NAMALWA (cell line): ENCODE measurements around the gene MICALL1.

ENCODE experiments used
- DNase-seq: peaks from one replicate; pipeline ENCODE4 v3.0.0-alpha.2; 2015; ENCODE audit warnings: low spot score

Gene MICALL1, protein sequence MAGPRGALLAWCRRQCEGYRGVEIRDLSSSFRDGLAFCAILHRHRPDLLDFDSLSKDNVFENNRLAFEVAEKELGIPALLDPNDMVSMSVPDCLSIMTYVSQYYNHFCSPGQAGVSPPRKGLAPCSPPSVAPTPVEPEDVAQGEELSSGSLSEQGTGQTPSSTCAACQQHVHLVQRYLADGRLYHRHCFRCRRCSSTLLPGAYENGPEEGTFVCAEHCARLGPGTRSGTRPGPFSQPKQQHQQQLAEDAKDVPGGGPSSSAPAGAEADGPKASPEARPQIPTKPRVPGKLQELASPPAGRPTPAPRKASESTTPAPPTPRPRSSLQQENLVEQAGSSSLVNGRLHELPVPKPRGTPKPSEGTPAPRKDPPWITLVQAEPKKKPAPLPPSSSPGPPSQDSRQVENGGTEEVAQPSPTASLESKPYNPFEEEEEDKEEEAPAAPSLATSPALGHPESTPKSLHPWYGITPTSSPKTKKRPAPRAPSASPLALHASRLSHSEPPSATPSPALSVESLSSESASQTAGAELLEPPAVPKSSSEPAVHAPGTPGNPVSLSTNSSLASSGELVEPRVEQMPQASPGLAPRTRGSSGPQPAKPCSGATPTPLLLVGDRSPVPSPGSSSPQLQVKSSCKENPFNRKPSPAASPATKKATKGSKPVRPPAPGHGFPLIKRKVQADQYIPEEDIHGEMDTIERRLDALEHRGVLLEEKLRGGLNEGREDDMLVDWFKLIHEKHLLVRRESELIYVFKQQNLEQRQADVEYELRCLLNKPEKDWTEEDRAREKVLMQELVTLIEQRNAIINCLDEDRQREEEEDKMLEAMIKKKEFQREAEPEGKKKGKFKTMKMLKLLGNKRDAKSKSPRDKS

GRCh38 chr22:37905534-37906363 is at the start of gene MICALL1:
MICALL1 (plus strand) TSS chr22:37906297; CDS start chr22:37906423, 126 bp downstream.
- DNase-seq: peak; percentile 67

- DNase-seq: no peak
Measured at GRCh38 chr22:37860796-37861421, 45.2 kb upstream of the MICALL1 start.

DNA sequence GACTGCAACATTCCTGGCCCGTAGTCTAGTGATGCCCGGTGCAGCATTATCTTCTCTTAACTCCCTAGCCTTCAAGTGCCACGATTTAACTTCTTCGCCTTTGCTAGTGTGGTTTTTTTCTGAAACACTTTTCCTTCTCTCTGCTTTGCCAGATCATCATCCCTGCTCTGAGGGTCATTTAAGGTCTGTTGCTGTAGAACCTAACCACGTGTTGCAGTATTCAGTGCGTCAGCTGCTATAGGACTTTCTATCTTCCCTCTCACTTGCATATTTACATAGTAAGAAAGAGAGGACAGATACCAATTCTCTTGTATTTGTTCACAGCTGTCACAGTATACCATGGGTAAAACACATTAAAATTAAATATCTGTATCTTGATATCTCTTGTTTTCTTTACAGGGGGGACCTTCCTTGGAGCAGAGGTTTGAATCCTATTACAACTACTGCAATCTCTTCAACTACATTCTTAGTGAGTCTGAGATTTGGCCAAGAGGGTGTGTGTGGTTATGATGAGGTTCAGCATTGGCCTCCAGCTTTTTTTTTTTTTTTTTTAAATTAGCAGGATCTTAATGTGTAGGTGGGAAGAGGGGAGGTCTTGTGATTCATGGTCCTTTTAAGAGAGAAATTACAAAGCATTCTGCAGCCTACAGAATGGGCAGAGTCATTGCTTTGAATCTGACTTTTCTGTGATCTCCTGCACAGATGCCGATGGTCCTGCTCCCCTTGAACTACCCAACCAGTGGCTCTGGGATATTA is 43.3 kb upstream of the MICALL1 start:
- DNase-seq: no peak

DNA sequence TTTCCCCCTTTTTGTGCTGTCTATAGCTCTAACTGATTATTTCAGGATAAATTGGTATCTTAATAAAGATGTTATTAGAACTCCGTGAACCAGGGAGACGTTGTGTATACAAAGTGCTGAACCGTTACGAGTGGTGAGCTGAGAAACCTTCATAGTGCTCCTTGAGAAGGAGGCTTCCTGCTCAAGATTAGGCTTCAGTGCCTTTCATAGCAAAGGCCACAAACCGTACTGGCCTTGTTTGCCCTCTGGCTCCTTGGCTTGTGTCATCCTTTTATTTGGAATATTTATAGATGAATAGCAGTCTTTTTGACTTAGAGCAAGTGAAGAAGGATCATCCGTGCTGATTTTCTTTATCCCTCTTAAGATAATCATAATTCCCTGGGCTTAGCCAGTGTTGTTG is 40.6 kb upstream of the MICALL1 start:
- no peak for DNase-seq

- no peak for DNase-seq
Measured at GRCh38 chr22:37870273-37870672, 35.8 kb upstream of the MICALL1 start.

GRCh38 chr22:37880668-37881440 is 25.2 kb upstream of the MICALL1 start:
- DNase-seq: no peak

- DNase-seq: no peak
Measured at GRCh38 chr22:37884420-37884819, 21.7 kb upstream of the MICALL1 start.

- DNase-seq: no peak
Measured at GRCh38 chr22:37887584-37888378, 18.3 kb upstream of the MICALL1 start.

DNA sequence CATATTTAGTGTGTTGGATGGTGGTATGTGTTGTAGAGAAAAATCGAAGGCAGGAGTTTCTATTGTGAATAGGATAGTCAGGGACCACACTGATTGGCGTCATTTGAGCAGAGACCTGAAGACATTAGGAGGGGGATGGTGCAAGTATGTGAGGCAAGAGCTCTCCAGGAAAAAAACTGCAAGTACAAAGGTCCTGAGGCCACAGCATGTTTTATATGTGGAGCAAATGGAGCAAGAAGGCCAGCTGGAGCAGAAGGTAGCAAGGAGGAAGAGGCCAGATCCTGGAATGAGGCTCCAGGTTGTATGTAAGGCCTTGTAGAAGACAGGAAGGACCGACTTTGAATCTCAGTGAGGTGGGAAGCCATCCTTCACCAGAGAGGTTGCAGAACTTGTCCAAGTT is 14.2 kb upstream of the MICALL1 start:
- DNase-seq: no peak

DNA sequence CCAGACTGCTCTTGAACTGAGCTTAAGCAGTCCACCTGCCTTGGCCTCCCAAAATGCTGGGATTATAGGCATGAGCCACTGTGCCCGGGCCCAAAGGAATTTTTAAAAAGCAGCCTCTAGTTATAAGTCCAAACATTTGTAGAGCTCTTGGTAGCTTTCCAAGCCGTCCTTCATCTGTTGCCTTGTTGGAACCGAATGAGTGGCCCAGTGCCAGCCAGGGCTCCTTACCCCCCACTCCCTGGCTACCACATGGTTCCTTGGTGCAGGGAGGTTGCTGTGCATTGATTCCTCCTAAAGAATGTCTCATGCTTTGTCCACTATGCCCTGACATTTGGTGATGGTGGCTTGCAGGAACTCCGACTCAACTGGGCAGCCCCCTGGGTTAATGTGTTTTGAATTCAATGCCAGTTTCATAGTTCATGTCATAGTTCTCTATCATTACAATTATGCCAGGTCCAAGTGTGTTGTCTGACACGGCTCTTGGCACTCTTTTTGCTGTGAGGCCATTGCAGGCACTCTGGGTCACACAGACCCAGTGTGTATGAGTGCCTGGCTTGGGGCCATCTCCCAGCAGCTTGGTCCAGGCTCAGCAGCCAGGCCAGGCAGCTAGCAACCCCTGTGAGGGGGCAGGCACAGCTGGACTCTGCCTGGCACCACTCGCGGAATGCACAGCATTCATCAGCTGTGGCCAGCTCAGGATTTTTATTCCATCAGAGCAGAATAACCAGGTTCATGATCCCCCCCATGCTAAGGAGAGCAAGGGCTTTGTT is 13.3 kb upstream of the MICALL1 start:
- no peak for DNase-seq

GRCh38 chr22:37893583-37893983 is 12.5 kb upstream of the MICALL1 start:
- no peak for DNase-seq

DNA sequence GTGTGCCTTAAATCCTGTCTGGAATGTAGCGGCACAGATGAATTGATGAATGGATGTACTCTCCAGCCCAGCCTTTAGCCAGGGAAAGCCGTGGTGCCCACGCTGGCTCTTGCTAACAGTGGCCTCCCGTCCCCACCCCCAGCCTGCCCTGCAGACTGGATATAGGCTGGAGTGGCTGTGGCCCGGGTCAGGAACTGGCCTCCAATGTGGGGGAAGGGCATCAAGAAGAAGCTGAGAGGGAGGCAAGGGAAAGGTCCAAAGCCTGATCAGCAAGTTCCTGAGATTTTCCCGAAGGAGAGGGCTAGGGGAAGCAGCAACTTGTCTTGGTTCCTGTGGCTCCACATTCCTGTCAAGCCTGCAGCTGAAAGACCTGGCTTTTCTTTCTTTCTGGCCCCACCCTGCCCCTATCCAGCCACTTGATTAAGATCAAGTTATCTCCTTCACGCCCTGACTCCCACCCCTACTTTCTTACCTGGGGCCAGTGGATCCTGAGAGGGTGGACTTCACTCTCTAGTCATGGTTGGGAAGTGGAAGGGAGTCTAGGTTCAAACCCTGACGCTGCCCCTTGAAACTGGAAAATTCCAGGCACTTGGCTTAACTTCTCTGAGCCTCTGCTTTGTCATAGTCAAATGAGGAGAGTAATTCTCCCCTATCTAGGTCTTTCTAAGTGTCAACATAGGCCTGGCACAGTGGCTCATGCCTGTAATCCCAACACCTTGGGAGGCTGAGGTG is 11.0 kb upstream of the MICALL1 start:
- no peak for DNase-seq

GRCh38 chr22:37896181-37896592 is 9.9 kb upstream of the MICALL1 start:
- no peak for DNase-seq

- DNase-seq: no peak
Measured at GRCh38 chr22:37896939-37897338, 9.2 kb upstream of the MICALL1 start.

GRCh38 chr22:37897807-37898206 is 8.3 kb upstream of the MICALL1 start:
- no peak for DNase-seq

DNA sequence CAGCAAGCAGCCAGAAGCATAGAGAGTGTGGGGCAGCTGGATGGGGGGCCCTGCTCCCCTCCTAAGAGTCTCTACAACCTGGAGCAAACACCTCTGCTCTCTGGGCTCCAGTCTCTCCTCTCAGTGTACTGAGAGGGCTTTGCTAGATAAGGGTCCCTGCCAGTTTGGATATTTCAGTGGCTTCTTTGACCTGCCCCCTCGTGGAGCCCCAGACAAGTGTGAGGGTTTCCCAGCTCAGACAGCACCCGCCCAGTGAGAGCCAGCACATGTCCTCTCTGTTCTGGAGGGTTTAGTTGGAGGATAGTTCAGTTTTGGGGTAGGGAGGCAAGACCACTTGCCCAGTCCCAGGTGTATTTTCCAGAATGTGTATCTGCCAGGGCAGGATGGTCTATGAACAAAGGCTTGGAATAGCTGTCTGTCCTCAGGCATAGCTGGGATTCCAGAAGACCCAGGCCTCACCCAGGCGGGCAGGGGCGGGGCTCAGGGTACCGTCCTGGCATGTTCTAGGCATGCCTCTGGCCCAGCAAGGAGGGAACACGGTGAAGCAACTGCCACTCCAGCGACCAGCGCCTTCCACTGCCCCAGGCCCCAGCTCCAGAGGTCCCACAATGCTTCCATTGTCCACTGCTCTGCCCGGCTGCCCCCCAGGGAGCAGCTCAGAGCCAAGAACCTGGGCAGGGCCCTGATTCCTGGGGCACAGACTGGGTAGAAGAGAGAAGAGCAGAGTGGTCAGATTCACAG is 7.5 kb upstream of the MICALL1 start:
- no peak for DNase-seq
